HFFc6 (cell line): ENCODE data around the gene ELMO1. TPM values are rescaled to one million over a fixed set of nuclear protein-coding genes. Genes with fewer than 3 reads are reported as not detected.

ENCODE experiments used
- DNase-seq: peaks from one replicate; pipeline ENCODE4 v3.0.0-alpha.2; 2018
- H3K27ac Mint-ChIP-seq: 2 replicates; pipeline ENCODE4 v1.8.0; 2020; ENCODE audit warnings: mild to moderate bottlenecking, mixed read lengths
- H3K27me3 Mint-ChIP-seq: 2 replicates; pipeline ENCODE4 v1.8.0; 2021; ENCODE audit warnings: mild to moderate bottlenecking, moderate library complexity, mixed read lengths; ENCODE audit not compliant: insufficient read depth
- H3K36me3 Mint-ChIP-seq: 2 replicates; pipeline ENCODE4 v1.8.0; 2021; ENCODE audit warnings: low read depth, mixed read lengths
- H3K4me1 Mint-ChIP-seq: 2 replicates; pipeline ENCODE4 v1.8.0; 2020; ENCODE audit warnings: low read depth, mixed read lengths
- H3K4me3 Mint-ChIP-seq: 2 replicates; pipeline ENCODE4 v1.8.0; 2020; ENCODE audit warnings: mild to moderate bottlenecking, moderate library complexity, mixed read lengths
- H3K9me3 Mint-ChIP-seq: 2 replicates; pipeline ENCODE4 v1.8.0; 2020; ENCODE audit warnings: mild to moderate bottlenecking, mixed read lengths
- total RNA-seq, 6 experiments: library from RNA; stranded (reverse); fragmentation: NEBNext Ultra II Directional; extraction: Animal tissue kit (Norgen Biotek cat#: 25700); gene quantifications; 2 replicates in 1 of 6; 3 replicates in 5 of 6; pipeline ENCODE4 v1.2.3, GENCODE V29; 2021
- TF ChIP-seq, protein P1 (sequence below): fragments of 200-600 bp; sonication (generic); IDR thresholded peaks from 2 replicates; pipeline ENCODE4 v1.5.0; 2021; ENCODE audit warnings: antibody characterized with exemption, mild to moderate bottlenecking

ELMO1 gene
- total RNA-seq, 6 experiments from 2014 or later: not detected

- TF ChIP-seq, protein P1, sequence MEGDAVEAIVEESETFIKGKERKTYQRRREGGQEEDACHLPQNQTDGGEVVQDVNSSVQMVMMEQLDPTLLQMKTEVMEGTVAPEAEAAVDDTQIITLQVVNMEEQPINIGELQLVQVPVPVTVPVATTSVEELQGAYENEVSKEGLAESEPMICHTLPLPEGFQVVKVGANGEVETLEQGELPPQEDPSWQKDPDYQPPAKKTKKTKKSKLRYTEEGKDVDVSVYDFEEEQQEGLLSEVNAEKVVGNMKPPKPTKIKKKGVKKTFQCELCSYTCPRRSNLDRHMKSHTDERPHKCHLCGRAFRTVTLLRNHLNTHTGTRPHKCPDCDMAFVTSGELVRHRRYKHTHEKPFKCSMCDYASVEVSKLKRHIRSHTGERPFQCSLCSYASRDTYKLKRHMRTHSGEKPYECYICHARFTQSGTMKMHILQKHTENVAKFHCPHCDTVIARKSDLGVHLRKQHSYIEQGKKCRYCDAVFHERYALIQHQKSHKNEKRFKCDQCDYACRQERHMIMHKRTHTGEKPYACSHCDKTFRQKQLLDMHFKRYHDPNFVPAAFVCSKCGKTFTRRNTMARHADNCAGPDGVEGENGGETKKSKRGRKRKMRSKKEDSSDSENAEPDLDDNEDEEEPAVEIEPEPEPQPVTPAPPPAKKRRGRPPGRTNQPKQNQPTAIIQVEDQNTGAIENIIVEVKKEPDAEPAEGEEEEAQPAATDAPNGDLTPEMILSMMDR: no peak
- DNase-seq: no peak
- H3K4me1 Mint-ChIP-seq: no peaks in the 10 kb centered on the region
- H3K9me3 Mint-ChIP-seq: peaks cover 47% of the 10 kb centered on the region
- H3K4me3 Mint-ChIP-seq: no peak overlapping the region
- no peaks in the 10 kb centered on the region for H3K36me3 Mint-ChIP-seq
- no peak overlapping the region for H3K27ac Mint-ChIP-seq
- H3K27me3 Mint-ChIP-seq: no peaks in the 10 kb centered on the region
These were observed 58.5 kb downstream of the ELMO1 start for GRCh38 chr7:37390114-37390513.

GRCh38 chr7:37388811-37389210, 59.9 kb downstream of the ELMO1 start:
- H3K27me3 Mint-ChIP-seq: no peaks in the 10 kb centered on the region
- H3K36me3 Mint-ChIP-seq: no peaks in the 10 kb centered on the region
- H3K4me3 Mint-ChIP-seq: no peak overlapping the region
- no peaks in the 10 kb centered on the region for H3K4me1 Mint-ChIP-seq
- peaks cover 43% of the 10 kb centered on the region for H3K9me3 Mint-ChIP-seq
- no peak for DNase-seq
- H3K27ac Mint-ChIP-seq: no peak overlapping the region
- TF ChIP-seq, protein P1: no peak

DNA sequence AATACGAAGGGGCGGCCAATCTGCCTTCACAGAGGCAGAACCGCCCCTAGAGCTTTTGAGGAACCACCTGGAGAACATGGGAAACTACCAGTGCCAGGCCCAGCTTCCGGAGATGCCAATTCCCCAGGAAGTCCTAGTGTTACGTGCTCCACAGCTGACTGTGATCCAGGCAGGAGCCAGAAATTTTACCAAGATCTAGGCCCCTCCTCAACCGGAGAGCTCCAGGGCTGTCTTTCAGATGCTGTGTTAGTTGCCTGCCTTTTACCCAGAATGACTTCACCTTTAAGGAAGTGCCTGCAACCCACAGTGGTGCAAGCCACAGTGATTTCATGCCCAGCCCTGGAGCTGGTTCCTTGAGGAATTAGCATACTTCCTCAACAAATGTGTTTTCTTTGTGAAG, 62.9 kb downstream of the ELMO1 start:
- no peak overlapping the region for H3K4me3 Mint-ChIP-seq
- no peaks in the 10 kb centered on the region for H3K36me3 Mint-ChIP-seq
- TF ChIP-seq, protein P1: no peak
- H3K9me3 Mint-ChIP-seq: peaks cover 47% of the 10 kb centered on the region
- no peak for DNase-seq
- H3K27me3 Mint-ChIP-seq: no peaks in the 10 kb centered on the region
- no peak overlapping the region for H3K27ac Mint-ChIP-seq
- no peaks in the 10 kb centered on the region for H3K4me1 Mint-ChIP-seq

DNA sequence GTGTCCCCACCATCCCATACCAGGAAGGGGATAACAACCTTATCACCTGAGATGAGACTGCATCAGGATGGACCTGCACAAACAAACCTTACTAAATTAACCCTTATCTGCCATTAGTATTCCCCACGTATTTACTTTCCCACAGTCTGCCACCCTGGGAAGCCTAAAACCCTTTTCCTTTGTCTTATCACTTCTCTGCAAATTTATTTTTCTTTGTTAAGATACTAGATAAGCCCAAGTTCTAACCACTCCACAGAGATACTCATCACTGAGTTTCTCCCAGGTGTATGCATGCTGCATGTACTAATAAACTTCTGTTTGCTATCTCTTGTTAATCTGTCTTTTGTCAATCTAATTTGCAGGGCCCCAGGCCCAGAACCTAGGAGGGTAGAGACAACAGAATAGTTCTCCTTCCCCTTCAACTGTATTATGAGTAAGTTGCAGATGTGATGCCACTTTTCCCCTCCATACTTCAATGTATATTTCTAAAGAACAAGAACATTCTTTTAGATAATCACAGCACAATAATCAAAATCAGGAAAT, 66.0 kb downstream of the ELMO1 start:
- no peak overlapping the region for H3K4me3 Mint-ChIP-seq

GRCh38 chr7:37380831-37381230, 67.8 kb downstream of the ELMO1 start:
- no peak overlapping the region for H3K4me3 Mint-ChIP-seq
- H3K36me3 Mint-ChIP-seq: peaks cover 6% of the 10 kb centered on the region; the same call in 1 of the 2 replicates
- peaks cover 77% of the 10 kb centered on the region for H3K9me3 Mint-ChIP-seq
- no peak overlapping the region for H3K27ac Mint-ChIP-seq
- no peak for DNase-seq
- no peaks in the 10 kb centered on the region for H3K4me1 Mint-ChIP-seq
- peaks cover 2% of the 10 kb centered on the region; the same call in 1 of the 2 replicates for H3K27me3 Mint-ChIP-seq
- TF ChIP-seq, protein P1: no peak

More for the DNA sequence above, 66.0 kb downstream of the ELMO1 start:
- Mint-ChIP-seq H3K4me1 (no peaks in the 10 kb centered on the region), H3K27ac (no peak overlapping the region), H3K36me3 (no peaks in the 10 kb centered on the region), H3K27me3 (no peaks in the 10 kb centered on the region), H3K9me3 (peaks cover 71% of the 10 kb centered on the region)
- TF ChIP-seq, protein P1: no peak
- no peak for DNase-seq
